Common myeloid progenitor, CD34-positive (primary cell): ENCODE measurements around the gene PARVB.

ENCODE experiments used
- CTCF ChIA-PET: fragments of 350-600 bp; sonication (Branson Sonifier 250); formaldehyde crosslinking; loops from one replicate; lab custom pipeline; 2021; ENCODE audit warnings: antibody characterized with exemption; lab: Charles Lee
- POLR2A ChIA-PET: fragments of 350-600 bp; sonication (Branson Sonifier 250); formaldehyde crosslinking; loops from one replicate; lab custom pipeline; 2021; ENCODE audit warnings: antibody characterized with exemption; lab: Charles Lee
- DNase-seq, 3 donors: peaks; one replicate each; pipeline versions ENCODE4 v3.0.0 to v3.0.0-alpha.2; 2013
- H3K27ac ChIP-seq, 2 experiments: 1 replicate in 1 of 2; 2 replicates in 1 of 2; pipeline ENCODE4 v1.7.0; 2013; ENCODE audit warnings: inconsistent platforms in 2 of 2, low read length in 2 of 2, mild to moderate bottlenecking in 2 of 2, low read depth in 1 of 2, moderate library complexity in 1 of 2; ENCODE audit not compliant: severe bottlenecking in 2 of 2, insufficient read depth in 1 of 2, poor library complexity in 1 of 2
- H3K27me3 ChIP-seq, 5 experiments: replicated peaks in 2 of 5; 1 replicate in 3 of 5; 2 replicates in 2 of 5; pipeline versions ENCODE4 v1.6.1 to v1.7.0; 2013; ENCODE audit warnings: low read length in 4 of 5, mild to moderate bottlenecking in 2 of 5, moderate library complexity in 2 of 5, inconsistent platforms in 1 of 5; ENCODE audit not compliant: insufficient read depth in 5 of 5, control insufficient read depth in 4 of 5
- H3K36me3 ChIP-seq, 4 experiments: 1 replicate in 2 of 4; 2 replicates in 2 of 4; pipeline versions ENCODE4 v1.6.1 to v1.7.0; 2013; ENCODE audit warnings: low read length in 3 of 4, control low read depth in 1 of 4, mild to moderate bottlenecking in 1 of 4; ENCODE audit not compliant: control insufficient read depth in 4 of 4, insufficient read depth in 4 of 4
- H3K4me1 ChIP-seq, 4 experiments: 1 replicate in 3 of 4; 2 replicates in 1 of 4; pipeline versions ENCODE4 v1.6.1 to v1.7.1; 2013; ENCODE audit warnings: low read length in 3 of 4, mild to moderate bottlenecking in 3 of 4, control low read depth in 1 of 4, inconsistent platforms in 1 of 4, moderate library complexity in 1 of 4; ENCODE audit not compliant: control insufficient read depth in 4 of 4, insufficient read depth in 4 of 4; ENCODE audit errors: control extremely low read depth in 1 of 4
- H3K4me3 ChIP-seq, 7 experiments: 1 replicate in 4 of 7; 2 replicates in 3 of 7; pipeline versions ENCODE4 v1.5.1 to v1.7.0; 2013; ENCODE audit warnings: mild to moderate bottlenecking in 7 of 7, low read length in 6 of 7, moderate library complexity in 6 of 7, inconsistent platforms in 2 of 7, low read depth in 2 of 7, control low read depth in 1 of 7; ENCODE audit not compliant: insufficient read depth in 4 of 7, control insufficient read depth in 1 of 7; ENCODE audit errors: extremely low read depth in 1 of 7
- H3K9me3 ChIP-seq, 5 experiments: 1 replicate in 4 of 5; 2 replicates in 1 of 5; pipeline versions ENCODE4 v1.6.1 to v1.7.1; 2013; ENCODE audit warnings: low read length in 4 of 5, mild to moderate bottlenecking in 2 of 5, inconsistent platforms in 1 of 5, low read depth in 1 of 5, moderate library complexity in 1 of 5; ENCODE audit not compliant: control insufficient read depth in 4 of 5, insufficient read depth in 2 of 5; ENCODE audit errors: control extremely low read depth in 1 of 5
- WGBS: methylation state at CpG from one replicate; pipeline ENCODE4 v1.1.5; 2013; ENCODE audit not compliant: insufficient coverage; 5-methylcytosine and 5-hydroxymethylcytosine counted together

Gene PARVB

DNA sequence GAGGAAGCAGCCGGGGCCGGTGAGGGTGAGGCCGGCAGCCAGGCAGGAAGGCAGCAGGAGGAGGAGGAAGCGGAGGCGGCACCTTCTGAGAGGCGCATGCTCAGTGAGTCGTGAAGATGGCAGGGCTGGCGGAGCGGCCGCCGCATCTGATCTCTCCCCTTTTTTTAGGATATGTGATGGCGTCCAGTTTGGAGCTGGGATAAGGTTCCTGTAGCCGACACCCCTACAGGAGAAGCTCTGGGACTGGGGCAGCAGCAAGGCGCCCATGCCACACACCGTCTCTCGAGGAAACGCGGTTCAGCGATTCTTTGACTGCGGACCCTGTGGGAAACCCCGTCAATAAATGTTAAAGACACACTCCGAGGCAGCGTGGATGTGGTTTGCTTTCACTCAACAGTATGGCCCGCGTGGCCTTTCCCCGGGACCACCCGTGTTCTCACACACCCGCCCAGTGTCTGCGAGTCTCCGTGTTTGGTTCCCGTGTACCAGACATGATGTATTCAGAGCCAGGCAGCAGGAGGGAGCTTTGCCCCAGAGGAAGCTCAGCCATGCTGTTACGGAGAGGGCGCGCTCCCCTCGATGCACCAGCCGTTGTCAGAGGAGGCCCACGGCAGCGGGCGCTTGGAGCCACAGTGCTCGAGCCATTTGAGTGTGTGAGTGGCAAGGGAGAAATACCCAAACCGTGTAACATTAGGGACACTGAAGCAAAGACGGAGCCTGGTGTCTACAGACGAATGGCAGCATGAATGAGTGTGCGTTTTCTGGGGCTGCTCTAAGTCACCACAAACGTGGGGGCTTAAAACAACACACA, 27.7 kb upstream of the PARVB start:
- Histone ChIP-seq H3K27ac (peak overlapping the region in 1 of 2 experiments; percentile 1), H3K27me3 (no peaks in the 10 kb centered on the region), H3K9me3 (no peaks in the 10 kb centered on the region), H3K36me3 (peaks cover 3 to 64% (median 35%) of the 10 kb centered on the region in 4 experiments), H3K4me3 (peak overlapping the region in 6 of 7 experiments; percentile 28 to 72 (median 46)), H3K4me1 (peaks cover 0 to 19% (median 13%) of the 10 kb centered on the region in 4 experiments)
- DNase-seq: peak; percentile 70 to 76 (median 71)
- POLR2A ChIA-PET: interaction anchor here (0.9 kb wide), 1 partner anchor 79 kb away, joined by 3 read pairs; no protein-coding TSS in a partner anchor
- WGBS: 68% methylated on average over 41 of the region's 45 CpGs
- CTCF ChIA-PET: interaction anchor here (1.3 to 12.5 kb wide), 3 partner anchors 90 to 630 kb away, joined by 5 to 328 read pairs (median 8); no protein-coding TSS in a partner anchor

DNA sequence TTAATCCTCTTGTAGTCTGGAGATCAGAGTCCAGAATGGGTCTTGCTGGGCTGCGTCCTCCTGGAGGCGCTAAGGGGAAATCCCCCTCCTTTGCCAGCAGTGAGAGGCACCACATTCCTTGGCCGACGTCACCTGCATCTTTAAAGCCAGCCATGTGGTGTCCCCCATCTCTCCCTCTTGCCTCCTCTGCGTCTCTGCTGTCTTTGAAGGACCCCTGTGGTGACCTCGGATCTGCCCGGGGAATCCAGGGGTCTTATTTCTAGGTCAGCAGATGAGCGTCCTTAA, 27.2 kb upstream of the PARVB start:
- peaks cover 3 to 59% (median 32%) of the 10 kb centered on the region in 4 experiments for H3K36me3 ChIP-seq
- POLR2A ChIA-PET: no interaction called here

DNA sequence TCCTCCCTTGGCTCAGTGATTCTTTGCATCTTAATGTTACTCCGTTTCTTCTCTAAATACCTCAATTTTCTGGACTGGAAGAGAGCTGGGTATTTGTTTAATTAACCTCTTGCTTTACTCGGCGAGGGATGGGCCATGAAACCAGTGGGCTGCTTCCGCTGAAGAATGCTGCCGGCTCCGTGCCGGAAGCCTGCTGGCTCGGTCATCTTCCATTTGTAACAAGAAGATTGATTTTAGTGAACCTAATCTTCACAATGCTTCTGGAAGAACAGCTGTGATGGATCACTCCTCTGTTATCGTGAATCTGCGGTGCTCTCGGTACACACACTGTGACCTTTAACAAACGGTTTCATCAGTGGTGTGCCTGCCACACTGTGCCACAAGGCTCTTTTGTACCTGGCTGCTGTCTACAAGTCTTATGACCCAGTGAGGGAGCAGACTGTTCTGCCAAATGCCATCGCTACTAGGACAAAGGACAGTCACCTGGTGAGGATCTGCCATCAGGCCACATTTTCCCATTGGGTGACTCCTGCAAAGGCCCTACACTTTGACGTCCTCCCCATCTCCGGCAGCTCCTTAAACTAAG, 25.3 kb upstream of the PARVB start:
- ChIA-PET POLR2A (interaction anchor here (0.7 kb wide), 1 partner anchor 62 kb away, joined by 3 read pairs; no protein-coding TSS in a partner anchor), CTCF (interaction anchor here (0.9 to 2.5 kb wide), 6 partner anchors 17 to 87 kb away, joined by 3 to 15 read pairs (median 5); no protein-coding TSS in a partner anchor)
- Histone ChIP-seq H3K4me1 (peaks cover 0 to 13% (median 11%) of the 10 kb centered on the region in 4 experiments), H3K27ac (no peak overlapping the region), H3K36me3 (peaks cover 3 to 44% (median 25%) of the 10 kb centered on the region in 4 experiments), H3K9me3 (no peaks in the 10 kb centered on the region), H3K4me3 (no peak overlapping the region), H3K27me3 (no peaks in the 10 kb centered on the region)
- WGBS: 95% methylated on average over 9 of the region's 15 CpGs
- DNase-seq: no peak

More for the DNA sequence above, 27.2 kb upstream of the PARVB start:
- Histone ChIP-seq H3K9me3 (no peaks in the 10 kb centered on the region), H3K27ac (no peak overlapping the region), H3K4me3 (no peak overlapping the region), H3K4me1 (peaks cover 0 to 19% (median 13%) of the 10 kb centered on the region in 4 experiments), H3K27me3 (no peaks in the 10 kb centered on the region)
- CTCF ChIA-PET: interaction anchor here (12.5 kb wide), 1 partner anchor 89 kb away, joined by 328 read pairs; no protein-coding TSS in a partner anchor
- WGBS: 92% methylated on average over 6 of the region's 8 CpGs
- DNase-seq: no peak

- Histone ChIP-seq H3K27ac (no peak overlapping the region), H3K4me1 (peaks cover 0 to 13% (median 11%) of the 10 kb centered on the region in 4 experiments), H3K9me3 (no peaks in the 10 kb centered on the region), H3K36me3 (peaks cover 3 to 38% (median 22%) of the 10 kb centered on the region in 4 experiments), H3K27me3 (no peaks in the 10 kb centered on the region), H3K4me3 (no peak overlapping the region)
- ChIA-PET CTCF (interaction anchor here (0.9 to 2.5 kb wide), 3 partner anchors 16 to 86 kb away, joined by 4 to 15 read pairs (median 6); no protein-coding TSS in a partner anchor), POLR2A (interaction anchor here (0.7 kb wide), 1 partner anchor 61 kb away, joined by 3 read pairs; no protein-coding TSS in a partner anchor)
- DNase-seq: no peak
- WGBS: 96% methylated on average over 3 of the region's 3 CpGs
Observed at GRCh38 chr22:43999378-43999777, 24.7 kb upstream of the PARVB start.

DNA sequence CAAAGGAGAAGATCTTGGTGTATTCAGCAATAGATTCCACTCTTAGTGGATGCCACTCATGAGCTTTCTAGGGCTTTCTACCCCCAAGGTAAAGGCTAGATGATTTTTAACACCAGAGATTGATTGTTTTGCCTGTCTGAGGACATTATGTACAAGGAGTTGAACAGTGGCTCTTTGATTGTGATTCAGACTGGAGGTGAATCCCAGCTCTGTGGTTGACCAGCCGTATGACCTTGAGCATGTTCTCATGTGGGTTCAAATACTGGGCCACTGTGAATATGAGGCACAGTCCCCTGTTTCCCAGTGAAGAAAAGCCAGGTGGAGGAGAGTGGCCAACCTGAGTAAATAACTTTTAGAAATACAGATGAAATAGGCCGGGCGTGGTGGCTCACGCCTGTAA, 24.0 kb upstream of the PARVB start:
- DNase-seq: no peak
- CTCF ChIA-PET: interaction anchor here (2.5 kb wide), 1 partner anchor 85 kb away, joined by 15 read pairs; no protein-coding TSS in a partner anchor
- H3K27me3 ChIP-seq: no peaks in the 10 kb centered on the region
- no peaks in the 10 kb centered on the region for H3K9me3 ChIP-seq
- H3K27ac ChIP-seq: no peak overlapping the region
- WGBS: 85% methylated on average over 4 of the region's 4 CpGs
- peaks cover 3 to 30% (median 21%) of the 10 kb centered on the region in 4 experiments for H3K36me3 ChIP-seq
- POLR2A ChIA-PET: no interaction called here
- H3K4me1 ChIP-seq: peaks cover 0 to 13% (median 11%) of the 10 kb centered on the region in 4 experiments
- H3K4me3 ChIP-seq: no peak overlapping the region

DNA sequence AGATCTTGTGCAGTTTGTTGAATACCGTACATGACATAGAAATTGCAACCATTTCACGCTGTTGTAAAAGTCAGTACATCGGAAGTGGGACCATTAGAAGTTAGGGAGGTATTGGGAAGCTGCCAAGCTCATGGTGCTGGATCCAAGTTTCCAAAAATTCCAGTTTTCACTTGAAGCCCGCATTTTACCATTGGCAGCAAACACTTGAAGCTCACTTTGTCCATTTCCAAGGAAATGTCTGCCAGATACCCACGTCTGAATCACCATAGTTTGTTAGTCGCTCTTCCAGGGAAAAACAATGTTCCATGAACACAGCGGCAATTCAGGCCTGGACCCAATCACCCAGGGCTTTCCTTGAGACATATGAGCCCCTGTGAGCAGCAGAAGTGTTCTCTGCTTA, 22.6 kb upstream of the PARVB start:
- Histone ChIP-seq H3K4me1 (peaks cover 0 to 4% (median under 1%) of the 10 kb centered on the region in 4 experiments), H3K27me3 (no peaks in the 10 kb centered on the region), H3K9me3 (peaks cover 0 to 9% (median 7%) of the 10 kb centered on the region in 5 experiments), H3K4me3 (no peak overlapping the region), H3K36me3 (peaks cover 3 to 27% (median 19%) of the 10 kb centered on the region in 4 experiments), H3K27ac (no peak overlapping the region)
- no peak for DNase-seq
- ChIA-PET CTCF (interaction anchor here (0.8 to 1.1 kb wide), 3 partner anchors 9 to 85 kb away, joined by 3 to 5 read pairs (median 4); no protein-coding TSS in a partner anchor), POLR2A (no interaction called here)
- WGBS: 100% methylated on average over 5 of the region's 7 CpGs
